Hepatocyte (in vitro differentiated cells): ENCODE results near the gene ACOXL. TPM values are rescaled to one million over a fixed set of nuclear protein-coding genes. Genes with fewer than 3 reads are reported as not detected.

Experiments
- DNase-seq: peaks from one replicate; pipeline ENCODE4 v3.0.0-alpha.2; 2016; ENCODE audit warnings: low spot score
- H2AFZ ChIP-seq: fragments of 200-600 bp; sonication (generic); 2 replicates; pipeline ENCODE4 v1.6.0; 2016; ENCODE audit warnings: antibody characterized with exemption, mild to moderate bottlenecking
- H3K27ac ChIP-seq: fragments of 200-600 bp; sonication (generic); 2 replicates; pipeline ENCODE4 v1.5.1; 2016; ENCODE audit warnings: mild to moderate bottlenecking
- H3K27me3 ChIP-seq: fragments of 200-600 bp; sonication (generic); 2 replicates; pipeline ENCODE4 v1.6.1; 2016
- H3K36me3 ChIP-seq: fragments of 200-600 bp; sonication (generic); replicated peaks from 2 replicates; pipeline ENCODE4 v1.5.1; 2016; ENCODE audit warnings: low read depth; ENCODE audit not compliant: insufficient read depth
- H3K4me1 ChIP-seq: fragments of 200-600 bp; sonication (generic); 2 replicates; pipeline ENCODE4 v1.5.1; 2016; ENCODE audit warnings: mild to moderate bottlenecking, moderate library complexity; ENCODE audit not compliant: insufficient read depth
- H3K4me2 ChIP-seq: fragments of 200-600 bp; sonication (generic); 2 replicates; pipeline ENCODE4 v1.6.0; 2016
- H3K4me3 ChIP-seq: fragments of 200-600 bp; sonication (generic); 2 replicates; pipeline ENCODE4 v1.5.1; 2016; ENCODE audit warnings: mild to moderate bottlenecking
- H3K79me2 ChIP-seq: fragments of 200-600 bp; sonication (generic); 2 replicates; pipeline ENCODE4 v1.6.0; 2017; ENCODE audit warnings: mild to moderate bottlenecking
- H3K9me2 ChIP-seq: fragments of 200-600 bp; sonication (generic); replicated peaks from 2 replicates; pipeline ENCODE4 v1.6.0; 2017; ENCODE audit warnings: mild to moderate bottlenecking; ENCODE audit not compliant: insufficient read depth
- H3K9me3 ChIP-seq: fragments of 200-600 bp; sonication (generic); 2 replicates; pipeline ENCODE4 v1.5.1; 2016; ENCODE audit warnings: low read depth, mild to moderate bottlenecking
- H4K20me1 ChIP-seq: fragments of 200-600 bp; sonication (generic); 2 replicates; pipeline ENCODE4 v1.6.0; 2016; ENCODE audit warnings: mild to moderate bottlenecking; ENCODE audit not compliant: insufficient read depth, poor library complexity, severe bottlenecking
- CTCF ChIP-seq: fragments of 200-600 bp; sonication (generic); IDR thresholded peaks from 2 replicates; pipeline ENCODE4 v1.5.1; 2016; ENCODE audit warnings: antibody characterized with exemption, mild to moderate bottlenecking; ENCODE audit not compliant: poor library complexity
- EZH2 ChIP-seq: fragments of 200-600 bp; sonication (generic); IDR thresholded peaks from 2 replicates; pipeline ENCODE4 v1.6.1; 2016; ENCODE audit warnings: antibody characterized with exemption, mild to moderate bottlenecking, borderline replicate concordance
- EZH2phosphoT487 ChIP-seq: fragments of 200-600 bp; sonication (generic); IDR thresholded peaks from one replicate; pipeline ENCODE4 v1.6.1; 2018; ENCODE audit warnings: antibody characterized with exemption, mild to moderate bottlenecking, low read depth, moderate library complexity; ENCODE audit not compliant: unreplicated experiment, severe bottlenecking
- WGBS: methylation state at CpG from one replicate; pipeline ENCODE4 v1.1.6; 2016; ENCODE audit warnings: low lambda C conversion rate; ENCODE audit errors: missing lambda C conversion rate; 5-methylcytosine and 5-hydroxymethylcytosine counted together
- polyA plus RNA-seq: library from polyadenylated mRNA; unstranded; fragments of >200 nt; fragmentation: Nextera tagmentation; extraction: Ambion mirVana; gene quantifications from 2 replicates; pipeline ENCODE4 v1.2.1, GENCODE V29; 2016
- total RNA-seq: library from RNA; depleted of rRNA; stranded (reverse); fragments of >200 nt; gene quantifications from 2 replicates; pipeline ENCODE4 v1.2.3, GENCODE V29; 2014

Gene ACOXL
- total and polyA plus RNA-seq, 2 experiments from 2014 or later, result 0.23 to 1.1 TPM

DNA sequence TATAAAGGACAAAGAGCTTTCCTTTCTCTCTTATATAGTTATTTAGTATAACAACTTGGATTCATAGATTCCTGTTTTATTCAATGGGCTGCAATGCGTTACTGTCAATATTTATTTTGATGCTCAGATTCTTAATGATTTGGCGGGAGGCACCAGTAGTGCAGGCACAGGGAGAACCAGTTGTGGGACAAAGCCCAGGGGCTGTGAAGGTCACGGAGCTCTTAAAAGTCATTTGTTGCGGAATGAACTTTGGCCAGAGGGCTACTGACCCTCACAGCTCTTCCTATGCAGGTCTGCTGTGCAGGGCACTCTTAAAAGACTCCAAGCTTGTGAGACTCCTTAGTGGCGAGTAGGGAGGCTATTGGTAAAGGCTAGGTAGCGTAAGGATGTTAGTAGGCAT lies 422.4 kb downstream of the ACOXL start:
- no peak overlapping the region for H3K27ac ChIP-seq
- DNase-seq, result no peak
- H3K4me1 ChIP-seq, result no peaks in the 10 kb centered on the region
- peaks cover 74% of the 10 kb centered on the region for H3K79me2 ChIP-seq
- H2AFZ ChIP-seq, result no peak overlapping the region
- no peak overlapping the region for H3K4me2 ChIP-seq
- 83% methylated on average over 6 of the region's 6 CpGs for WGBS
- H3K9me3 ChIP-seq, result no peaks in the 10 kb centered on the region
- H3K27me3 ChIP-seq, result no peaks in the 10 kb centered on the region
- peaks cover 60% of the 10 kb centered on the region for H4K20me1 ChIP-seq
- no peak overlapping the region for H3K4me3 ChIP-seq
- TF ChIP-seq EZH2phosphoT487 (no peak), CTCF (no peak), EZH2 (no peak)
- peaks cover 4% of the 10 kb centered on the region for H3K36me3 ChIP-seq
- H3K9me2 ChIP-seq, result no peaks in the 10 kb centered on the region

DNA sequence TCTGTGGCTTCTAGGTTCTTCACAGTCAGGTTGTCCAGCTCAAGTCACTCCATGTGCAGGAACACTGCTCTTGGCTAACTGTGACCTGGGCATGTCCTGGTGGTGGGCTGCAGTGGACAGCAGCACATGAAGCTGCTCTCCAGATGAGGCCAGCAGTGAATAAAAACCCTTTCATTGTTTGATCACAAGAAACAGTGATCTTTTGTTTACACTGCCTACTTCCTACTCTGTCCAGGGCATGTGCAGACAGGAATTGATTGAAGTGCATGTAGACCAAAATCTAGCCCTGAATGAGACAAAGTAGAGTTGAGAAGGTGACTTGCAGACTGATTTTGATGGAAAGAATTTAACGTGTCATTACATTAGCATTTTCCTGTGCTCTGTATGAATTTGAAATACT lies 423.2 kb downstream of the ACOXL start:
- 89% methylated on average over 1 of the region's 1 CpG for WGBS
- peaks cover 4% of the 10 kb centered on the region for H3K36me3 ChIP-seq
- no peak for DNase-seq
- no peaks in the 10 kb centered on the region for H3K9me2 ChIP-seq
- H4K20me1 ChIP-seq, result peaks cover 65% of the 10 kb centered on the region
- H3K4me3 ChIP-seq, result no peak overlapping the region
- TF ChIP-seq CTCF, result no peak
- TF ChIP-seq EZH2, result no peak
- no peak for TF ChIP-seq EZH2phosphoT487
- H3K9me3 ChIP-seq, result no peaks in the 10 kb centered on the region
- H3K27ac ChIP-seq, result no peak overlapping the region
- peaks cover 5% of the 10 kb centered on the region for H3K4me1 ChIP-seq
- peaks cover 74% of the 10 kb centered on the region for H3K79me2 ChIP-seq
- H3K27me3 ChIP-seq, result no peaks in the 10 kb centered on the region
- H2AFZ ChIP-seq, result no peak overlapping the region
- no peak overlapping the region for H3K4me2 ChIP-seq

DNA sequence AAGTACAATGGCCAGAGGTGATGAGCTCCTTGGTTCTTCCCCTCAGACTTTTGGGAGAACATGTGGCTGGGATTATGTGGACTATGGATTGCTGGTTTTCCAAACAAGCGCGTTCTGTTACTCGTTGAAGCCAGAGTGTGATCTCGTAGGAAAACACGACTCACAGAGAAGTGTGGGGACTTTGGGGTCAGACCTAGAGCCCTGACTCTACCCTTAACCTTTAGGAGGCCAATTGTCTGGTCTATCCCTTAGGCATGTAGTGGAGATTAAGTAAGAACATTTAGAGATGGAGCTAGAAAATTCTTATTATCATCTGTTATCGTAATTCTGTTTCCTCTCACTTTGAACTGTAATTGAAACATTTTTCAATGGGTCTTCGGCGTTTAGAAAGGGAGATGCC lies 424.2 kb downstream of the ACOXL start:
- Histone ChIP-seq H3K9me2 (no peaks in the 10 kb centered on the region), H3K79me2 (peaks cover 73% of the 10 kb centered on the region), H3K27ac (no peak overlapping the region), H3K27me3 (no peaks in the 10 kb centered on the region), H3K9me3 (no peaks in the 10 kb centered on the region), H2AFZ (no peak overlapping the region), H3K4me1 (peaks cover 12% of the 10 kb centered on the region), H4K20me1 (peaks cover 68% of the 10 kb centered on the region), H3K4me3 (no peak overlapping the region), H3K36me3 (peaks cover 2% of the 10 kb centered on the region), H3K4me2 (no peak overlapping the region)
- TF ChIP-seq EZH2phosphoT487 (no peak), EZH2 (no peak), CTCF (no peak)
- WGBS, result 90% methylated on average over 8 of the region's 8 CpGs
- DNase-seq, result no peak

- 90% methylated on average over 5 of the region's 5 CpGs for WGBS
- Histone ChIP-seq H3K4me2 (no peak overlapping the region), H3K9me2 (no peaks in the 10 kb centered on the region), H3K4me1 (peaks cover 18% of the 10 kb centered on the region), H3K79me2 (peaks cover 74% of the 10 kb centered on the region), H2AFZ (no peak overlapping the region), H3K36me3 (no peaks in the 10 kb centered on the region), H3K9me3 (no peaks in the 10 kb centered on the region), H3K4me3 (no peak overlapping the region), H3K27ac (no peak overlapping the region), H3K27me3 (no peaks in the 10 kb centered on the region), H4K20me1 (peaks cover 69% of the 10 kb centered on the region)
- no peak for DNase-seq
- TF ChIP-seq CTCF, result no peak
- TF ChIP-seq EZH2phosphoT487, result no peak
- TF ChIP-seq EZH2, result no peak
Measured at GRCh38 chr2:111157071-111157661, 424.8 kb downstream of the ACOXL start.
